ENCODE results near the gene HPX.

HPX gene

DNA sequence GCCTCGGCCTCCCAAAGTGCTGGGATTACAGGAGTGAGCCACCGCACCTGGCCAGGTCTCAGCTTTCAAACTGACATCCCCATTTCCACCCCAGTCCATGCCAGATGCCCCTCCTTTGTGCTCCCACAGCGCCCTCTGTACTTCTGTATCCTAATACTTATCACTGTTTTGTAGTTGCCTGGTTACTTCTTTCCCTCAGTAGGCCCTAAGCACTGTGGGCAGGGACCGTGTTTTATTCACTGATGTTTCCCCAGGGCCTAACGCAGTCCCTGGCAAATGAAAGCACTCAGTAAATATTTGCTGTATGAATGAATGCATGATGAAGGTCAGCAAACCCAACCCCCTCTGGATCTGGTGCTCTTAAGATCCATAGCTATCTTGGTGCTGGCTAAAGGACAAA lies 35.1 kb upstream of the HPX start:
- Histone ChIP-seq H3K27me3 (ENCODE audit: insufficient read depth, low read length, poor library complexity) (no peaks in the 10 kb centered on the region), H3K4me2 (ENCODE audit: insufficient read depth, low read length) (no peak overlapping the region), H3K36me3 (ENCODE audit: insufficient read depth, low read length) (peaks cover 36% of the 10 kb centered on the region), H3K4me3 (ENCODE audit: low read depth in 1 of 2, low read length in 2 of 2) (no peak overlapping the region), H3K79me2 (ENCODE audit: insufficient read depth, low read length) (peaks cover 21% of the 10 kb centered on the region), H3K9me3 (ENCODE audit: insufficient read depth, low read length, severe bottlenecking) (no peaks in the 10 kb centered on the region), H2AFZ (ENCODE audit: low read depth, low read length) (no peak overlapping the region), H4K20me1 (ENCODE audit: insufficient read depth, low read length) (peaks cover 20% of the 10 kb centered on the region), H3K27ac (ENCODE audit: low read length) (no peak overlapping the region), H3K4me1 (ENCODE audit: insufficient read depth, low read length) (peaks cover 39% of the 10 kb centered on the region), H3K9ac (ENCODE audit: low read depth, low read length) (no peak overlapping the region)
- TF ChIP-seq, protein P1, sequence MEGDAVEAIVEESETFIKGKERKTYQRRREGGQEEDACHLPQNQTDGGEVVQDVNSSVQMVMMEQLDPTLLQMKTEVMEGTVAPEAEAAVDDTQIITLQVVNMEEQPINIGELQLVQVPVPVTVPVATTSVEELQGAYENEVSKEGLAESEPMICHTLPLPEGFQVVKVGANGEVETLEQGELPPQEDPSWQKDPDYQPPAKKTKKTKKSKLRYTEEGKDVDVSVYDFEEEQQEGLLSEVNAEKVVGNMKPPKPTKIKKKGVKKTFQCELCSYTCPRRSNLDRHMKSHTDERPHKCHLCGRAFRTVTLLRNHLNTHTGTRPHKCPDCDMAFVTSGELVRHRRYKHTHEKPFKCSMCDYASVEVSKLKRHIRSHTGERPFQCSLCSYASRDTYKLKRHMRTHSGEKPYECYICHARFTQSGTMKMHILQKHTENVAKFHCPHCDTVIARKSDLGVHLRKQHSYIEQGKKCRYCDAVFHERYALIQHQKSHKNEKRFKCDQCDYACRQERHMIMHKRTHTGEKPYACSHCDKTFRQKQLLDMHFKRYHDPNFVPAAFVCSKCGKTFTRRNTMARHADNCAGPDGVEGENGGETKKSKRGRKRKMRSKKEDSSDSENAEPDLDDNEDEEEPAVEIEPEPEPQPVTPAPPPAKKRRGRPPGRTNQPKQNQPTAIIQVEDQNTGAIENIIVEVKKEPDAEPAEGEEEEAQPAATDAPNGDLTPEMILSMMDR (IDR thresholded peaks at IDR 0.05; ENCODE audit: borderline replicate concordance, extremely low read depth, low read length, poor library complexity, severe bottlenecking) = no peak
- no peak for TF ChIP-seq EZH2 (IDR thresholded peaks at IDR 0.05; ENCODE audit: borderline replicate concordance, low read depth, low read length, severe bottlenecking)
- DNase-seq (no peak), ATAC-seq (ENCODE audit: insufficient read depth, low read depth) (no peak)

DNA sequence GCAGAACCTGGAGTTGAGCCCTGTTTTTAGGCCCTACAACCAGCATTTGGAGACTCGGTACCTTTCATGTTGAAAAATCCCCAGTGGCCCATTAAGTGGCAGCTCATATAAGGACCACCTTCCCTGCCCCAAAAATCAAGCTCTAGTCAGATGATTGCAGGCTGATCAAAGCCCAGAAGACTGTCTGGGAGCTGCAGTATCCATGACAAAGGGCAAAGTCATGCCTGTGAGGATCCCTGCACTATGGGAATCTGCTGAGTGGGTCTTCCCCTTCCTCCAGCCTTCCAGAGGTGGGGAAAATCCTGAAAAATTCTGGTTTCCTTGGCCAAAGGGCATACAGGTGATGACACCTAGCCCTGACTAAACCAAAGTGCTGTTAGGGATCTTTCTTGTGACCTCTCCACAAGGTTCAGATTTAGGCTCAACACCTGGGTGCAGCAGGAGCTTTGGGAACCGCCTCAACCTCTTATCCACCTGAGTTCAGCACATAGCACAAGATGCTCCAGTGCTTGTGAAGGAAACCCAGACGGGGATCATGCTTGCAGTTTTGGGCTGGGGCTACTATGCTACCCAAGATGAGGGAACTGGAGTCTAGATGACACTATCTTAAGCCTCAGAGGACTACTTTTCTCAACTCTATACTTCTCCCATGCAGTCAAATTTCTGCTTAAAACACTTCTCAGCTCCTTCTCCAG lies 34.2 kb upstream of the HPX start:
- Histone ChIP-seq H4K20me1 (ENCODE audit: insufficient read depth, low read length) (peaks cover 13% of the 10 kb centered on the region), H3K27ac (ENCODE audit: low read length) (no peak overlapping the region), H3K36me3 (ENCODE audit: insufficient read depth, low read length) (peaks cover 35% of the 10 kb centered on the region), H3K4me3 (ENCODE audit: low read depth in 1 of 2, low read length in 2 of 2) (no peak overlapping the region), H3K79me2 (ENCODE audit: insufficient read depth, low read length) (peaks cover 11% of the 10 kb centered on the region), H3K4me2 (ENCODE audit: insufficient read depth, low read length) (no peak overlapping the region), H3K27me3 (ENCODE audit: insufficient read depth, low read length, poor library complexity) (no peaks in the 10 kb centered on the region), H2AFZ (ENCODE audit: low read depth, low read length) (no peak overlapping the region), H3K4me1 (ENCODE audit: insufficient read depth, low read length) (peaks cover 34% of the 10 kb centered on the region), H3K9ac (ENCODE audit: low read depth, low read length) (no peak overlapping the region), H3K9me3 (ENCODE audit: insufficient read depth, low read length, severe bottlenecking) (no peaks in the 10 kb centered on the region)
- TF ChIP-seq, protein P1 (IDR thresholded peaks at IDR 0.05; ENCODE audit: borderline replicate concordance, extremely low read depth, low read length, poor library complexity, severe bottlenecking) = no peak
- no peak for TF ChIP-seq EZH2 (IDR thresholded peaks at IDR 0.05; ENCODE audit: borderline replicate concordance, low read depth, low read length, severe bottlenecking)
- DNase-seq (no peak), ATAC-seq (ENCODE audit: insufficient read depth, low read depth) (no peak)

DNA sequence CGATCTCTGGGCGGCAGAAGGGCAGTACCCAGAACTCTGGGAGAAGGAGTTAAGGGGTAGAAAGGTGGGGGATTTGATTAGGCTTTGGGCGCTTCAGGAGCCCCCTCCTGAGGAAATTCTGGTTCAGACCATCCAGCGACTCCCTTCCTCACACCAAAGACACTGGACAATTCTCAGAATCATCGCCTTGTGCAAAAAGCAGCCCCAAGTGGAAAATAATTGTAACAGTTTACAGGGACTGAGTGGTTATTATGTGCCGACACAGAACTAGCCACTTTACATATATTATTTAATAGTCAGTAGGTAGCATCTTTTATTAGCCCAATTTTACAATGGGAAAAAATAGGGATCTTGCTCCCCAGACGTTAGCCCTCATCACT lies 33.6 kb upstream of the HPX start:
- H3K9ac ChIP-seq (ENCODE audit: low read depth, low read length) = peak overlapping the region; percentile 41
- peaks cover 29% of the 10 kb centered on the region for H3K4me1 ChIP-seq (ENCODE audit: insufficient read depth, low read length)
- peaks cover 29% of the 10 kb centered on the region for H3K36me3 ChIP-seq (ENCODE audit: insufficient read depth, low read length)
- H2AFZ ChIP-seq (ENCODE audit: low read depth, low read length) = peak overlapping the region; percentile 57; the same call in 1 of the 2 replicates
- DNase-seq (no peak), ATAC-seq (ENCODE audit: insufficient read depth, low read depth) (no peak; the same call in 2 of the 3 replicates)
- peak overlapping the region; percentile 98 for H3K4me2 ChIP-seq (ENCODE audit: insufficient read depth, low read length)
- peaks cover 6% of the 10 kb centered on the region for H3K79me2 ChIP-seq (ENCODE audit: insufficient read depth, low read length)
- peaks cover 9% of the 10 kb centered on the region; the same call in 1 of the 2 replicates for H4K20me1 ChIP-seq (ENCODE audit: insufficient read depth, low read length)
- H3K9me3 ChIP-seq (ENCODE audit: insufficient read depth, low read length, severe bottlenecking) = no peaks in the 10 kb centered on the region
- peak overlapping the region in 1 of 2 experiments; percentile 54; a peak in 2 of 4 replicates for H3K4me3 ChIP-seq (ENCODE audit: low read depth in 1 of 2, low read length in 2 of 2)
- H3K27me3 ChIP-seq (ENCODE audit: insufficient read depth, low read length, poor library complexity) = no peaks in the 10 kb centered on the region
- no peak overlapping the region for H3K27ac ChIP-seq (ENCODE audit: low read length)
- no peak for TF ChIP-seq EZH2 (IDR thresholded peaks at IDR 0.05; ENCODE audit: borderline replicate concordance, low read depth, low read length, severe bottlenecking)
- TF ChIP-seq, protein P1 (IDR thresholded peaks at IDR 0.05; ENCODE audit: borderline replicate concordance, extremely low read depth, low read length, poor library complexity, severe bottlenecking) = no peak

Measured in DND-41 (cell line).